Measurements from ENCODE around the gene RAB44. TPM values are rescaled to one million over a fixed set of nuclear protein-coding genes. Genes with fewer than 3 reads are reported as not detected.

Gene RAB44
- total RNA-seq, 1 experiment from 2014 or later, result 0.05 TPM

GRCh38 chr6:36706339-36706738 is 8.7 kb downstream of the RAB44 start:
- CTCF ChIA-PET, result interaction anchor here (1.4 kb wide), 1 partner anchor 53 kb away, joined by 3 read pairs; no protein-coding TSS in a partner anchor
- Histone ChIP-seq H3K4me2 (ENCODE audit: low read length) (no peak overlapping the region), H3K9me3 (ENCODE audit: control insufficient read depth in 1 of 2, insufficient read depth in 1 of 2, low read depth in 1 of 2, low read length in 2 of 2) (no peaks in the 10 kb centered on the region), H3K27ac (ENCODE audit: low read depth, low read length) (no peak overlapping the region), H4K20me1 (ENCODE audit: insufficient read depth) (no peaks in the 10 kb centered on the region), H2AFZ (ENCODE audit: low read depth, low read length, poor library complexity, severe bottlenecking) (no peak overlapping the region), H3K4me3 (replicated peaks in 1 of 2; ENCODE audit: low read depth in 1 of 2, low read length in 2 of 2) (no peak overlapping the region), H3K79me2 (ENCODE audit: insufficient read depth, low read length) (no peaks in the 10 kb centered on the region), H3K27me3 (ENCODE audit: insufficient read depth, low read length) (no peaks in the 10 kb centered on the region), H3K9me2 (ENCODE audit: insufficient read depth) (no peaks in the 10 kb centered on the region), H3K36me3 (ENCODE audit: control insufficient read depth in 1 of 2, insufficient read depth in 2 of 2, low read length in 2 of 2) (no peaks in the 10 kb centered on the region), H3K4me1 (ENCODE audit: control insufficient read depth in 1 of 2, insufficient read depth in 2 of 2, low read length in 2 of 2) (peaks cover 0 to 6% of the 10 kb centered on the region in 2 experiments; a peak in 2 of 4 replicates), H3K9ac (ENCODE audit: low read length) (no peak overlapping the region)
- BruUV-seq (replicated peaks), result no TSS peak
- DNase-seq (ENCODE audit: low read depth, low spot score), result no peak
- POLR2A ChIA-PET, result no interaction called here
- RAD21 ChIA-PET (ENCODE audit: low non-redundant PET in 1 of 2, low total read pairs in 2 of 2, uncharacterized antibody in 2 of 2, unreplicated experiment in 2 of 2), result no interaction called here
- no peak for ATAC-seq
- no peak for TF ChIP-seq MAX (IDR thresholded peaks at IDR 0.05)
- intact Hi-C loops (cut with micrococcal nuclease), result no loop called here

GRCh38 chr6:36712816-36713215 is 15.2 kb downstream of the RAB44 start:
- H4K20me1 ChIP-seq (ENCODE audit: insufficient read depth), result no peaks in the 10 kb centered on the region
- ChIA-PET CTCF (no interaction called here), RAD21 (ENCODE audit: low non-redundant PET in 1 of 2, low total read pairs in 2 of 2, uncharacterized antibody in 2 of 2, unreplicated experiment in 2 of 2) (no interaction called here), POLR2A (no interaction called here)
- no peak for ATAC-seq
- no peak overlapping the region for H3K9ac ChIP-seq (ENCODE audit: low read length)
- no peaks in the 10 kb centered on the region for H3K9me3 ChIP-seq (ENCODE audit: control insufficient read depth in 1 of 2, insufficient read depth in 1 of 2, low read depth in 1 of 2, low read length in 2 of 2)
- H3K4me3 ChIP-seq (replicated peaks in 1 of 2; ENCODE audit: low read depth in 1 of 2, low read length in 2 of 2), result no peak overlapping the region
- no peak for DNase-seq (ENCODE audit: low read depth, low spot score)
- no peaks in the 10 kb centered on the region for H3K36me3 ChIP-seq (ENCODE audit: control insufficient read depth in 1 of 2, insufficient read depth in 2 of 2, low read length in 2 of 2)
- H3K27ac ChIP-seq (ENCODE audit: low read depth, low read length), result no peak overlapping the region
- H3K4me1 ChIP-seq (ENCODE audit: control insufficient read depth in 1 of 2, insufficient read depth in 2 of 2, low read length in 2 of 2), result 0 out of 4 replicates have a peak, but pooled peaks cover 0 to 6% of the 10 kb centered on the region in 2 experiments
- BruUV-seq (replicated peaks), result no TSS peak
- no peaks in the 10 kb centered on the region for H3K79me2 ChIP-seq (ENCODE audit: insufficient read depth, low read length)
- TF ChIP-seq REST (IDR thresholded peaks at IDR 0.05; ENCODE audit: low read depth) (no peak), ZBTB33 (IDR thresholded peaks at IDR 0.05; ENCODE audit: extremely low read depth, insufficient replicate concordance, low read length) (no peak), MAX (IDR thresholded peaks at IDR 0.05) (no peak), ELF1 (IDR thresholded peaks at IDR 0.05; ENCODE audit: borderline replicate concordance, low read depth) (no peak), EGR1 (IDR thresholded peaks at IDR 0.05; ENCODE audit: low read depth) (no peak), CBX3 (IDR thresholded peaks at IDR 0.05; ENCODE audit: low read depth) (no peak), JUND (IDR thresholded peaks at IDR 0.05) (no peak), POLR2A (IDR thresholded peaks at IDR 0.05; ENCODE audit: borderline replicate concordance, extremely low read depth, insufficient read depth, insufficient read length) (no peak), TCF7L2 (IDR thresholded peaks at IDR 0.05; ENCODE audit: borderline replicate concordance, extremely low read depth, insufficient read depth, insufficient read length) (no peak), SRF (IDR thresholded peaks at IDR 0.05; ENCODE audit: low read depth) (no peak), SIN3A (IDR thresholded peaks at IDR 0.05; ENCODE audit: low read depth) (no peak), YY1 (IDR thresholded peaks at IDR 0.05; ENCODE audit: extremely low read depth, insufficient replicate concordance, low read depth, low read length) (no peak), EZH2phosphoT487 (IDR thresholded peaks at IDR 0.05; ENCODE audit: borderline replicate concordance) (no peak)
- H3K27me3 ChIP-seq (ENCODE audit: insufficient read depth, low read length), result no peaks in the 10 kb centered on the region
- H3K4me2 ChIP-seq (ENCODE audit: low read length), result no peak overlapping the region
- intact Hi-C loops (cut with micrococcal nuclease), result no loop called here
- H2AFZ ChIP-seq (ENCODE audit: low read depth, low read length, poor library complexity, severe bottlenecking), result no peak overlapping the region
- no peaks in the 10 kb centered on the region for H3K9me2 ChIP-seq (ENCODE audit: insufficient read depth)

Measured in HCT116 (cell line).